LoVo (cell line): ENCODE results near the gene ZNF440.
A peak's percentile ranks its signal among the peaks of the same experiment; 100 is the strongest.
"Not testable (repeated sequence)": the region's sequence is repeated elsewhere in the genome, so short reads cannot be mapped to it uniquely, and the experiment has no call there.

Source experiments
- DNase-seq: peaks from one replicate; pipeline ENCODE4 v3.0.0-alpha.2; 2016; ENCODE audit warnings: low spot score

ZNF440 gene

DNA sequence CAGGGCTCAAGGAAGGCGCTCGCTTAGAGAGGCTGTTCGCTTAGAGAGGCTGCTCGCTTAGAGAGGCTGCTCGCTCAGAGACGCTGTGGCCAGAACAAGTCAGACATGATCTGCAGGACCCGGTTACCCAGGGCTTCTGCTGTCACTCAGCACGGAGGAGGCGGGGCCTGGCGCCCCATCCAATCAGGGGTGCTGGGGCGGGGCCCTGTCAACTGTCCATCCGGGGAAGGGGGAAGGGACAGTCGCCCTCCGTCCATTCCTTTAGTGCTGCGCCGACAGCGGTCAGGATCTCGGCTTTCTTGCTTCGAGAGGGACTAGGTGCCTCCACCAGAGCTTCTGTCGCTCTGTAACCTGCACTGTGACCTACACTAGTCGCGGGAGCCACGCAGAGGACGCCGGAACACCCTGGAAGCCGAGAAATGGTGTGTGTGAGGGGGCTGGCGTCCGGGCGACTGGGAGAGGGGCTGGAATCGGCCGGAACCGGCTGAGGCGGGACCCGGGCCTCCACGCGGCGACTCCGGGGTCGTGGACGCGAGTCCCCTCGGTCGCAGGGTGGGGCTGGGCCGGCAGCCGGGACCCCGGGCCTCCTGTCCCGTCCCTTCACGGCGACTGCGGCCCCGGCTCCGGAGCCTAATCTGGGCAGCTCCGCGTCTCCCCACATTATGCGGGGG is at the start of gene ZNF440:
ZNF440 (plus strand) TSS at position 245 of the 671 bp plus-strand sequence; CDS start at position 420, 175 bp downstream.
- DNase-seq = peak; percentile 93

DNA sequence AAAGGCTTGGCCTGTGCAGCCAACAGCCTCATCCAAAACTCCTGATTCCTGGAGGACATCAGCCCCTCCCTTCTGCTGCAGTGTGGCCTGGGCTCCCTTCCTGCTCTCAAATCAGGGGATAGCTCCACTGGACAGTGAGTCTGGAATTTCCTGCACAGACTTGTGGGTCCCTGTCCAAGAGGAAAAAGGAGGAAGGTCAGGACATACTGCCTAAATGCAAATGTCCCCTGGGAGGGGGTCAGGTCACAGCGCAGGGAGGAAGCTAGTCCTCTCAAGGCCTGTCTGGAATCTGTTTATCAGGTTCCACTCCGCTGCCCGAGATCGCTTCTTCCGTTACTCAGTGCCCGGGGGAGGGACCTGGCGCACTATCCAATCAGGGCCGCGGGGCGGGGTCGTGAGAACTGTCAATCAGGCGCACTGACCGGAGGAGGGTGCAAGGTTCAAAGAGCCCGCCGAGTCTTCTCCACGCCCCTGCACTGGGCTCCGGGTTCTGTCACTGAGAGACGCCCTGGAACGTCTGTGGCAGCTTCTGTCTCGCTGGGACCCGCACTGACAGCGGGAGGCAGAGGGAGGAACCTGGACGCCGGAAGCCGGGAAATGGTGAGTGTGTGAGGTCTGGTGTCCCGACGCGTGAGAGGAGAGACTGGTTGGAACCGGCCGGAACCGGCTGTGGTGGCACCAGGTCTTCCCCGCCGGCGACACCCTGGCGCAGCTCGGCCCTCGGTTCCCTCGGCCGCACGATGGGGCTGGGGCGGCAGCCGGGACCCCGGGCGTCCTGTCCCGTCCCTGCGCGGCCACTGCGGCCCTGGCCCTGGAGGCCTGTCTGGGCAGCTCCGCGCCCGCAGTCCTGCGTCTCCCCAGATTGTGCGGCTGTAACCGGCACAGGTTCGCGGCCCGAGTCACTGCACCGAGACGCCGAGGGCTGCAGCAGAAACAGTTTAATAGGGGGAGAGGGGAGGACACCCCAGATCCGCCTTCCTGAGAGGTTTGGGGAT is 47.2 kb upstream of the ZNF440 start, which contains the start of gene ZNF441:
ZNF441 (plus strand) TSS at position 404 of the 995 bp plus-strand sequence; CDS start at position 598, 194 bp downstream.
- peak; percentile 96 for DNase-seq

DNA sequence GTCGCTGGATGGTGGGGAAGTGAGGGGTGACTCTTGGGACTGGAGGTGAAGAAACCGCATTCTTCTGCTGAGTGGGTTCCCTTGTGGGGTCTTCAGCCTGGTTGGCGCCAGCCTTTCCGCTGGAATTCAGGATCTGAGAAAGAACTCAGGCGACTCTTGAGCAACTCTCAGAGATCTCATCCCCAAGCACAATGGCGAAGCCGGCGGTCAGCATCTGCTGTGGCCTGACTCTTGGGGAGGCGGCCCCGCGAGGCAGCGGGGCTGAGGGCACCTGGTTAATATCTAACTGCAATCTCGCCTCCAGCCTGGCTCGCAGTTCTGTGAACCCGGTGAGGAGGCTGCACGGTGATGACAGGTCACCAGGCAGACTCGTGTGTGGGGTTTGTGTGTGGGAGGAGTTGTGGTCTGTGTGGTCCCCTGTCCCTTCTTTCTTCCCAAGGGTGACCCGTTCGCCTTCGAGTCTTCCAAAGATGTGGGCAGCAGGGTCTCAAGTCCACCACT is 46.4 kb upstream of the ZNF440 start:
- DNase-seq = peak; percentile 40

DNA sequence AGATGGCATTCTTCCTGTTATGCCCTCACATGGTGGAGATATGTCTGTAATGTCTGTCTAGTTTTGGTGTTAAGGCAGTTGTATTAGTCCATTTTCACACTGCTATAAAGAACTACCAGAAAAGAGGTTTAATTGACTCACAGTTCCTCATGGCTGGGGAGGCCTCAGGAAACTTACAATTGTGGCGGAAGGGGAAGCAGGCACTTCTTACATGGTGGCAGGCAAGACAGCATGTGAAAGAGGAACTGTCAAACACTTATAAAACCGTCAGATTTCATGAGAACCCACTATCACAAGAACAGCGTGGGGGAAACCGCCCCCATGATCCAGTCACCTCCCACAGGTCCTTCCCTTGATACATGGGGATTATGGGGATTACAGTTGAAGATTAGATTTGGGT is 44.1 kb upstream of the ZNF440 start:
- no peak for DNase-seq

DNA sequence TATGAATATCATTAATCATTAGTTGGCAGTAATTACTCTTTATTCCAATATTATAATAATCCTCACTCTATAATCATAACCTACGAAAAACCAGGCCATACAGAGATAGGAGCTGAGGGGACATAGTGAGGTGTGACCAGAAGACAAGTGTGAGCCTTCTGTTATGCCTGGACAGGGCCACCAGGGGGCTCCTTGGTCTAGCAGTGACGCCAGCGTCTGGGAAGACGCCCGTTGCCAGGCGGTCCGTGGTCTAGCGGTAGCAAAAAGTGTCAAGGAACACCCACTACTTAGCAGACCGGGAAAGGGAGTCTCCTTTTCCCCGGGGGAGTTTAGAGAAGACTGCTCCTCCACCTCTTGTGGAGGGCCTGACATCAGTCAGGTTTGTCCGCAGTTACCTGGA is 42.6 kb upstream of the ZNF440 start:
- not testable (repeated sequence) for DNase-seq

DNA sequence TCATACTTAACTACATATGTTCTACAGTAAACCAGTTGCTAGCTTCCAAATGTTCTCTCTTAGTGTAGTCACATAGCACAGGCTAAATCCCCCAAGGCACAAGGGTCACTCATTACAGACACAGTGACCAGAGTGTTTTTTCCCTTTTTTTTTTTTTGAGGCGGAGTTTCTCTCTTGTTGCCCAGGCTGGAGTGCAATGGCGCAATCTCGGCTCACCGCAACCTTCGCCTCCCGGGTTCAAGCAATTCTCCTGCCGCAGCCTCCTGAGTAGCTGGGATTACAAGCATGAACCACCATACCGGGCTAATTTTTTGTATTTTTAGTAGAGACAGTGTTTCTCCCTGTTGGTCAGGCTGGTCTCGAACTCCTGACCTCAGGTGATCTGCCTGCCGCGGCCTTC is 37.4 kb upstream of the ZNF440 start:
- DNase-seq = not testable (repeated sequence)

DNA sequence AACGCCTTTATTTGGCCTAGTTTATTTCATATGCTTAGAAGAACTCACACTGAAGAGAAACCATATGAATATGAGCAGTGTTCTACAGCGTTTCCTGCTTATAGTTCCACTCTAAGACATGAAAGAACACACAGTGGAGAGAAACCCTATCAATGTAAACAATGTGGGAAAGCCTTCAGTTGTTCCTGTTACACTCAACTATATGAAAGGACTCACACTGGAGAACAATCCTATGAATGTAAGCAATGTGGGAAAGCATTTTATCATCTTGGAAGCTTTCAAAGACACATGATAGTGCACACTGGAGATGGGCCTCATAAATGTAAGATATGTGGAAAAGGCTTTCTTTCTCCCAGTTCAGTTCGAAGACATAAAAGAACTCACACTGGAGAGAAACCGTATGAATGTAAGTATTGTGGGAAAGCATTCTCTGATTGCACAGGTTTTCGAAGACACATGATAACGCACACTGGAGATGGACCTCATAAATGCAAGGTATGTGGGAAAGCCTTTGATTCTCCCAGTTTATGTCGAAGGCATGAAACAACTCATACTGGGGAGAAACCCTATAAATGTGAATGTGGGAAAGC is 33.5 kb upstream of the ZNF440 start:
- no peak for DNase-seq

DNA sequence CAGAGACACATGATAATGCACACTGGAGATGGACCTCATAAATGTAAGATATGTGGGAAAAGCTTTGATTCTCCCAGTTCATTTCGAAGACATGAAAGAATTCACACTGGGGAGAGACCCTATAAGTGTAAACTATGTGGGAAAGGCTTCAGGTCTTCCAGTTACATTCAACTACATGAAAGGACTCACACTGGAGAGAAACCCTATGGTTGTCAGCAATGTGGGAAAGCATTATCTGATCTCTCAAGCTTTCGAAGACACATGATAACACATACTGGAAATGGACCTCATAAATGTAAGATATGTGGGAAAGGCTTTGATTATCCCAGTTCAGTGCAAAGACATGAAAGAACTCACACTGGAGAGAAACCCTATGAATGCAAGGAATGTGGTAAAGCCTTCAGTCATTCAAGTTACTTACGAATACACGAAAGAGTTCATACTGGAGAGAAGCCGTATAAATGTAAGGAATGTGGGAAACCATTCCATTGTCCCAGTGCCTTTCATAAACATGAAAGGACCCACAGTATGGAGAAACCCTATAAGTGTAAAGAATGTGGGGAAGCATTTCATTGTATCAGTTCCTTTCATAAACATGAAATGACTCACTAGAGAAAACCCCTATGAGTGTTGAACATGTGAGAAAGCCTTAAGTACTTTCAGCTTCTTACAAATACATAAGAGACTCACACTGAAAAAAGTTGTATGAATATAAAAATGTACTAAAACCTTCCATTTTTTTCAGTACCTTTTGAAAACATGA is 32.6 kb upstream of the ZNF440 start:
- no peak for DNase-seq

DNA sequence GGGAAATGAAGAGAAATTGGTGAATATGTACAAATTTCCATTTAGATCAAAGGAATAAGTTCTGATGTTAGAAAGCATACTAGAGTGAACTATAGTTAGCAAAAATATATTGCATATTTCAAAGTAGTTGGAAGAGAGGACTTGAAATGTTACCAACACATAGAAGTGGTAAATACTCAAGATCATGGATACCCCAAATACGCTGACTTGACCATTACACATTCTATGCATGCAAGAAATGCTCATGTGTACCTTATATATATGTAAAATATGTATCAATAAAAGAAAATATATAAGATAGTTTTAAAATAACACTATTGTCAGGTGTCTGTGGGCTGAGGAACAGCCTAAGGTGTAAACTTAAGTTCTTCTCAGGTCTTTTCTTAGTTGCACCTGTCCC is 30.3 kb upstream of the ZNF440 start:
- no peak for DNase-seq

DNA sequence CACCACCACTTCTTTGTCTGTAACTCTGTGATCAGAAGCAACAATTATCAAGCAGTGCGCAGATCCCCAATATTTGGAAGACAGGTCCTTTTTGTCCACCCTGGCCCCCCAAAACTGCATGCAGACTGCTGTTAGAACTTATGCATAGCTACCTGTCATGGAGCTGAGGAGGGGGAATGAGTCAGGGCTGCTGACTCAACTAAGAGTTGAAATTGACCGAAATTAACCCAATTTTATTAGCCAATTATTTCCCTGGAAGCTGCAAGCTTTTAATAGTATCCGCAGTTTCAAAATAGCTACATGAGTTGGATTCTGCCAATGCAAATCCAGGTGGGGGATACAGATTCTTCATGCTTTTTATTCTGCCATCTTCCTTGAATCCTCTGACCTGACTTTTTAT is 29.7 kb upstream of the ZNF440 start:
- DNase-seq = no peak

DNA sequence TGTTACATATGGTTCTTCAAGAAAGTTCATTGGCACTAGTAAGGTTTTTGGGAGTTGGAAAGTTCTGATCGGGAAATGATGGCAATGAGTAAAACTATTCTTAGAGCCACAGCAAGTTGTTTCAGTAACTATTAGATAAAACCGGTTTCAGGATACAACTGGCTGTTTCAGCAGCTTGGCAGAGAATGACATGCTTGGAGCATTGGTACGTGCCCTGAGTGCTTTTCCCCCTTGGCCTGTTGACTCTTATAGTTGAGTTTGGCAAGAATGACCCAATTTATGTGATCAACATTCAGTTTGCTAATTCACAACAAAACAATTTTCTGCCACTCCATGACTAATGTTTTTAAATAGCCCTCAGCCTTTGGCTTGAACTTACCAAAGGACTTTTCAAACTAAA is 26.5 kb upstream of the ZNF440 start:
- DNase-seq = no peak

DNA sequence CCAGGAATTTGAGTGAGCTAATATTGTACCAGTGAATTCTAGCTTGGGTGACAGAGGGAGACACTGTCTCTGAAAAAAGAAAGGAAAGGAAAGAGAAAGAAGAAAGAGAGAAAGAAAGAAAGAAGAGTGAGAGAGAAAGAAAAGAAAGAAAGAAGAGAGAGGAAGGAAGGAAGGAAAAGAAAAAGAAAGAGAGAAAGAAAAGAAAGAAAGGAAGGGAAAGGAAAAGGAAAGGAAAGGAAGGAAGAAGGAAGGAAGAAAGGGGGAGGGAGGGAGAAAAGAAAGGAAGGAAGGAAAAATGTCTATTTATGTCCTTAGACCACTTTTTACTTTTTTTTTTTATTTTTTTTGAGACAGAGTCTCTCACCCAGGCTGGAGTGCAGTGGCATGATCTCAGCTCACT is 21.1 kb upstream of the ZNF440 start:
- DNase-seq = no peak

DNA sequence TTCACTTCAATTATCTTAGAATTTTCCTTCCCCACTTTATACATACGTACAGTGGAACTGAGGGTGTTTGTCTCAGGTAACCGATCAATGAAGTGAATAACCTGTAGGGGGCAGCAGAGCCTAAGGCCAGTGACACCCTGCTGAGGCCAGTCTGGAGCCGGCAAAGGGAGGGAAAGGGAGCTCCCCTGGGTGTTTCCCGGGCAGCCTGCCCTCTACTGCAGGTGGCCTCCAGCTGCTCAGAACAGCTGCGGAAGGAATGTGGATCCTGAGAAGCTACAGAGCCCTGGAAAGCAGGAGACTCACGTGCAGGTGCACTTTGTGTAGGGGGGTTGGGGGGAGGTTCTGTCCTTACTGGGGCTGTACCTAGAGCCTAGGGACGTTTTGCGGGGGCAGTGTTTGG is 16.6 kb upstream of the ZNF440 start:
- DNase-seq = peak; percentile 79

DNA sequence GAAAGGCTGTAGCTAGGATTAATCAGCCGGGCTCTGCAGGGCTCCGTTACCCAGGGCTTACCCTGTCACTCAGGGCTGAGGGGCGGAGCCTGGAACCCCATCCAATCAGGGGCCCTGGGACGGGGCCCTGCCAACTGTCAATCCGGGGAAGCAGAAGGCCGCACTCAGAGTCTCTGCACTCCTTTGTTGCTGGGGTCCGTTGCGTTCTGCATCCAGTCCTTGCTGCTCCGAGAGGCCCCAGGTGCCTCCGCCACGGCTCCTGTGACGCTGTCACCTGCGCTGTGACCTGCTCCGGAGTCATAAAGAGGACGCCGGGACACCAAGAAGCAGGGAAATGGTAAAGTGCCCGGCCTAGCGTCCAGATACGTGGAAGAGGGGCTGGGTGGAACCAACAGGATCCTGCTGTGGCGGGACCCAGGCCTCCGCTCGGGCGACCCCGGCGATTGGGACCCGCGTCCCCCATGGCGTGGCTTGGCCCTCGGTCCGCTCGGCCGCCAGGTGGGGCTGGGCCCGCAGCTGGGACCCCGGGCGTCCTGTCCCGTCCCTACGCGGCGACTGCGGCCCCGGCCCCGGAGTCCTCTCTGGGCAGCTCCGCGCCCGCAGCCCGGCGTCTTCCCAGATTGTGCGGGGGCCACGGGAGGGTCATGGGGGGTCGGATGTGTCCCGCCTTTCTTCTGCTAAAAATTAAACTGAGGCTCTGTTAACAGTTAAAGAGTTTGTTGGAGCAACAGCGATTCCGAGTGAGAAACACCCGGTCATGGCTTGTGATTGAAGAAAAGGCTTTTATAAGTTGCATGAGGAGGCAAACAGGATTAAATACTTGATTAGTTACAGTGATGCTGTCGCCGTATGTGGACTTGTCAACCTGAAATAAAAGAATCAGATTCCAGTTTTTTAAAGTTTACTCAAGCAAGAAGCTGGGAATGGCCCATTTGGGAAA is 15.4 kb upstream of the ZNF440 start, which contains the start of gene ZNF491:
ZNF491 (plus strand) TSS at position 133 of the 940 bp plus-strand sequence. CDS start 7,431 bp downstream, outside the sequence.
- DNase-seq = peak; percentile 59

DNA sequence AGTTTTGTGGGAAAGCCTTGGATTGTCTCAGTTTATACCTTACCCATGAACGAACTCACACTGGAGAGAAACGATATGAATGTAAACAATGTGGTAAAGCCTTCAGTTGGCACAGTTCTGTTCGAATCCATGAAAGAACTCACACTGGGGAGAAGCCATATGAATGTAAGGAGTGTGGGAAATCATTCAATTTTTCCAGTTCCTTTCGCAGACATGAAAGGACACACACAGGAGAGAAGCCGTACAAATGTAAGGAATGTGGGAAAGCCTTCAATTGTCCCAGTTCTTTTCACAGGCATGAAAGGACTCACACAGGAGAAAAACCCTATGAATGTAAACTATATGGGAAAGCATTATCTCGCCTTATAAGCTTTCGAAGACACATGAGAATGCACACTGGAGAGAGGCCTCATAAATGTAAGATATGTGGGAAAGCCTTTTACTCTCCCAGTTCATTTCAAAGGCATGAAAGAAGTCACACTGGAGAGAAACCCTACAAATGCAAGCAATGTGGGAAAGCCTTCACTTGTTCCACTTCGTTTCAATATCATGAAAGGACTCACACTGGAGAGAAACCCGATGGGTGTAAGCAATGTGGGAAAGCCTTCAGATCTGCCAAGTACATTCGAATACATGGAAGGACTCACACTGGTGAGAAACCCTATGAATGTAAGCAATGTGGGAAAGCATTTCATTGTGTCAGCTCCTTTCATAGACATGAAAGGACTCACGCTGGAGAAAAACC is 7.5 kb upstream of the ZNF440 start:
- no peak for DNase-seq

DNA sequence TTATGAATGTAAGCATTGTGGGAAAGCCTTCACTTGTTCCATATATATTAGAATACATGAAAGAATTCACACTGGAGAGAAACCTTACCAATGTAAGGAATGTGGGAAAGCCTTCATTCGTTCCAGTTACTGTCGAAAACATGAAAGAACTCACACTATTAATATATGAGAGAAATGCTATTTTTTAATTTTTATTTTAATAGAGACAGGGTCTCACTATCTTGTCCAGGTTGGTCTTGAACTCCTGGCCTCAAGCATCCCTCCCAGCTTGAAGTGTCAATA is 7.0 kb upstream of the ZNF440 start:
- DNase-seq = no peak

DNA sequence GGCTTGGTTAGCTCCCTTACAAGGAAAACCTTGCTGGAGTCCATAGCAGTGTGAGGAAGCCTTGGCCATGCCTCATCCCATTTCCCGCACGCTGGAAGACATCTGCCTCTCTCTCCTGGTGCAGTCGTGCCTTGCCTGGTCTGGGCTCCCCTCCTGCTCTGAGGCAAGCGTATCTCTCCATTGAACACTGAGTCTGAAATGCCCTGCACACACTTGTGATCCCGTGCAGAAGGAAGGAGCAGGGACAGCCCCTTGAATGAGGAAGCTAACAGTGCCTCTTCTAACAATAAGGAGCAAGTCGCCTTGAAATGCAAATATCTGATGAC is 407 bp upstream of the ZNF440 start:
- DNase-seq = no peak

DNA sequence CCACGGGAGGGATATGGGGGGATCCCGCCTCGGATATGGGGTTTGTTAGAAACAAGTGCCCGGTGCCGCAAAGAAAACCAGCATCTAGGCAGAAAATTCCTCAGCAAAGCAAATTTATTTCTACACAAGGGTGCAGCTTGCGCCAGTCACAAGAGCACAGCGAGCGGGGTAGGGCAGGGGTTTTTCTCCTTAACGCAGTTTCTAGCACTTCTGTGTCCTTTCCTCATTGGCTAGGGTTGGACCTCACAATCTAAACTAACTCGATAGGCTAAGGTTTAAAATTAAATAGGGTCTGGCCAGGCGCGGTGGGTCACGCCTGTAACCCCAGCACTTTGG is 595 bp downstream of the ZNF440 start:
- DNase-seq = peak; percentile 35

DNA sequence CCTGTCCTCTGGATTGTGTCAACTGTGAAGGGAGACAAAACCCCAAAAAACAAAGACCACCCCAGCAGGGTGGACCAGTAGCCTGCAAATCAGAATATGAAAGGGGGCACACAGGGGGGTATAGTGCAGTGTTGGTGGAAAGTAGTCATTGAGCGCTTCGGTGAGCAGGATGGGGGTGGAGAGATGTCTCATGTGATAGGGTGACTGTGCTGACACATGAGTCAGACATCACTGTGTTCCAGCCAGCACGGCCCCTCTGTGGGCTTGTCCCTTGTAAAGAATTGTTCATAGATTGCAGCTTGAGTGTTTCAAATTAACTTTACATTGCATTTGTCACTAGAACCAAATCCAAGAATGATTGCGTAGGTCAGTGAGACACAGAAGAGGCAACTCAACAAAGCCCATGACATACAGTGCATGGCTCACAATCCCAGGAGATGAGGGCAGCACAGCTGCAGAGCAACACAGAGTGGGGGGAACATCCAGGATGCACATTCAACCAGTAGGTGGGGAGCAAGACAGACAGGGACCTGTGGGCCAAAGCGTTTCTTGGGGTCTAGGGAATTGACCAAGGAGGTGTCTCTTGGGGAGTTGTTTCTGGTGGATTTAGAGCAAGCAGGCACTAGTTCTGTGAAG is 7.5 kb downstream of the ZNF440 start:
- no peak for DNase-seq
